Hematopoietic multipotent progenitor cell treated with erythropoietin and hydrocortisone succinate and interleukin-3 and kit ligand, for 6 days (in vitro differentiated cells): ENCODE measurements around the gene ST7L.

Source experiments
- DNase-seq: peaks from one replicate; pipeline ENCODE4 v3.0.0-alpha.2; 2015

Gene ST7L

GRCh38 chr1:112614460-112615065 lies 4.4 kb downstream of the ST7L start:
- DNase-seq = peak; percentile 69

- DNase-seq = peak; percentile 31
Observed at GRCh38 chr1:112605633-112606327, 13.2 kb downstream of the ST7L start.

- DNase-seq = no peak
Observed at GRCh38 chr1:112603541-112603940, 15.4 kb downstream of the ST7L start.

- no peak for DNase-seq
Observed at GRCh38 chr1:112603012-112603411, 15.9 kb downstream of the ST7L start.

- DNase-seq = no peak
Observed at GRCh38 chr1:112599477-112599876, 19.5 kb downstream of the ST7L start.

- no peak for DNase-seq
Observed at GRCh38 chr1:112594208-112594876, 24.6 kb downstream of the ST7L start.

- DNase-seq = no peak
Observed at GRCh38 chr1:112589766-112590165, 29.2 kb downstream of the ST7L start.

- DNase-seq = peak; percentile 11
Observed at GRCh38 chr1:112583366-112583765, 35.6 kb downstream of the ST7L start.

GRCh38 chr1:112581586-112582192 lies 37.3 kb downstream of the ST7L start:
- no peak for DNase-seq

GRCh38 chr1:112579801-112580510 lies 39.0 kb downstream of the ST7L start:
- no peak for DNase-seq

GRCh38 chr1:112576240-112576639 lies 42.7 kb downstream of the ST7L start:
- DNase-seq = no peak

GRCh38 chr1:112575154-112575804 lies 43.7 kb downstream of the ST7L start:
- peak; percentile 42 for DNase-seq

- no peak for DNase-seq
Observed at GRCh38 chr1:112565800-112566199, 53.1 kb downstream of the ST7L start.

- no peak for DNase-seq
Observed at GRCh38 chr1:112564081-112564480, 54.9 kb downstream of the ST7L start.

GRCh38 chr1:112563341-112563740 lies 55.6 kb downstream of the ST7L start:
- peak; percentile 3 for DNase-seq

GRCh38 chr1:112558634-112559033 lies 60.3 kb downstream of the ST7L start:
- no peak for DNase-seq

GRCh38 chr1:112557385-112557784 lies 61.6 kb downstream of the ST7L start:
- no peak for DNase-seq

GRCh38 chr1:112554411-112554810 lies 64.5 kb downstream of the ST7L start:
- DNase-seq = no peak

GRCh38 chr1:112549590-112549989 lies 69.4 kb downstream of the ST7L start:
- no peak for DNase-seq

GRCh38 chr1:112548547-112548946 lies 70.4 kb downstream of the ST7L start:
- peak; percentile 22 for DNase-seq

- DNase-seq = no peak
Observed at GRCh38 chr1:112546076-112546475, 72.9 kb downstream of the ST7L start.

GRCh38 chr1:112544751-112545150 lies 74.2 kb downstream of the ST7L start:
- no peak for DNase-seq
